H1 (cell line): ENCODE measurements around the gene KRTAP19-8. TPM values are rescaled to one million over a fixed set of nuclear protein-coding genes. Genes with fewer than 3 reads are reported as not detected.

ENCODE experiments used
- CTCF ChIA-PET: fragments of 300-600 bp; sonication (Branson Sonifier 250); formaldehyde crosslinking; loops from one replicate; lab custom pipeline; 2021; ENCODE audit not compliant: partially characterized antibody; lab: Charles Lee
- POLR2A ChIA-PET: fragments of 300-600 bp; sonication (Branson Sonifier 250); formaldehyde crosslinking; loops from one replicate; lab custom pipeline; 2021; ENCODE audit warnings: inconsistent platforms; ENCODE audit not compliant: partially characterized antibody; lab: Charles Lee
- DNase-seq, 2 experiments: peaks; one replicate each; pipeline versions ENCODE4 v3.0.0 to v3.0.0-alpha.2; 2010 to 2022; ENCODE audit warnings: low spot score in 2 of 2, low read depth in 1 of 2, mixed read lengths in 1 of 2
- FAIRE-seq: peaks from 2 replicates; lab custom pipeline; 2011; peaks lifted over from hg19 to GRCh38; lab: Jason Lieb, UNC
- H2AFZ ChIP-seq: 2 replicates; pipeline ENCODE4 v1.8.1; 2012; ENCODE audit warnings: low read length, inconsistent platforms
- H2AK5ac ChIP-seq: 2 replicates; pipeline ENCODE4 v1.6.1; 2013; ENCODE audit warnings: low read depth, low read length
- H2BK120ac ChIP-seq: replicated peaks from 2 replicates; pipeline ENCODE3; 2013; ENCODE audit warnings: low read depth, low read length, inconsistent platforms
- H2BK12ac ChIP-seq: 2 replicates; pipeline ENCODE4 v1.6.1; 2013; ENCODE audit warnings: low read depth, low read length
- H2BK15ac ChIP-seq: 2 replicates; pipeline ENCODE4 v1.6.1; 2013; ENCODE audit warnings: low read length
- H2BK20ac ChIP-seq: 2 replicates; pipeline ENCODE4 v1.6.1; 2013; ENCODE audit warnings: low read length
- H2BK5ac ChIP-seq: 2 replicates; pipeline ENCODE4 v1.6.1; 2013; ENCODE audit warnings: low read depth, low read length
- H3K14ac ChIP-seq: 2 replicates; pipeline ENCODE4 v1.6.1; 2013; ENCODE audit warnings: inconsistent platforms; ENCODE audit not compliant: insufficient read length
- H3K18ac ChIP-seq: 2 replicates; pipeline ENCODE4 v1.6.1; 2013; ENCODE audit warnings: low read length; ENCODE audit errors: extremely low read depth
- H3K23ac ChIP-seq: 2 replicates; pipeline ENCODE4 v1.6.1; 2013; ENCODE audit warnings: inconsistent platforms; ENCODE audit not compliant: insufficient read length
- H3K23me2 ChIP-seq: 2 replicates; pipeline ENCODE4 v1.6.1; 2013; ENCODE audit warnings: low read depth, low read length
- H3K27ac ChIP-seq: 2 replicates; pipeline ENCODE4 v1.6.1; 2011; ENCODE audit warnings: low read depth, low read length, inconsistent platforms
- H3K27me3 ChIP-seq, 4 experiments: replicated peaks in 1 of 4; 1 replicate in 1 of 4; 2 replicates in 3 of 4; pipeline versions ENCODE4 v1.6.1 to v1.8.1; 2011 to 2013; ENCODE audit warnings: low read length in 3 of 4, mild to moderate bottlenecking in 3 of 4, inconsistent platforms in 2 of 4, mixed read lengths in 2 of 4, moderate library complexity in 1 of 4; ENCODE audit not compliant: control insufficient read depth in 3 of 4, insufficient read depth in 3 of 4; ENCODE audit errors: extremely low read depth in 1 of 4
- H3K36me3 ChIP-seq, 4 experiments: 2 replicates each; pipeline versions ENCODE4 v1.6.1 to v1.8.1; 2011 to 2013; ENCODE audit warnings: mild to moderate bottlenecking in 4 of 4, low read length in 3 of 4, moderate library complexity in 2 of 4, control low read depth in 1 of 4, inconsistent platforms in 1 of 4; ENCODE audit not compliant: insufficient read depth in 4 of 4, control insufficient read depth in 2 of 4
- H3K4ac ChIP-seq: replicated peaks from 2 replicates; pipeline ENCODE3; 2013; ENCODE audit warnings: low read length, low read depth, mixed read lengths, inconsistent platforms; ENCODE audit not compliant: insufficient read length
- H3K4me1 ChIP-seq, 4 experiments: replicated peaks in 1 of 4; 1 replicate in 1 of 4; 2 replicates in 3 of 4; pipeline versions ENCODE4 v1.6.1 to v1.8.1; 2011 to 2013; ENCODE audit warnings: low read length in 3 of 4, inconsistent platforms in 2 of 4, mixed read lengths in 1 of 4; ENCODE audit not compliant: insufficient read depth in 4 of 4, control insufficient read depth in 3 of 4
- H3K4me2 ChIP-seq, 2 experiments: 2 replicates each; pipeline versions ENCODE4 v1.6.1 to v1.8.1; 2011 to 2013; ENCODE audit warnings: low read depth in 2 of 2, low read length in 2 of 2, control low read depth in 1 of 2, inconsistent platforms in 1 of 2, mild to moderate bottlenecking in 1 of 2; ENCODE audit not compliant: insufficient read depth in 1 of 2
- H3K4me3 ChIP-seq, 4 experiments: fragments of 200-600, 300-600 bp in 1 of 4; sonication (generic), shearing (Covaris generic), sonication (Bioruptor Twin) in 1 of 4; 2 replicates each; pipeline versions ENCODE4 v1.5.1 to v1.8.1; 2011 to 2016; ENCODE audit warnings: low read length in 4 of 4, low read depth in 3 of 4, control low read depth in 2 of 4, inconsistent platforms in 2 of 4, mild to moderate bottlenecking in 2 of 4, mixed read lengths in 1 of 4, moderate library complexity in 1 of 4; ENCODE audit not compliant: insufficient read depth in 2 of 4; ENCODE audit errors: extremely low read depth in 1 of 4
- H3K56ac ChIP-seq: replicated peaks from 2 replicates; pipeline ENCODE3; 2013; ENCODE audit warnings: low read depth, mild to moderate bottlenecking, mixed read lengths, low read length, inconsistent platforms; ENCODE audit not compliant: insufficient read length
- H3K79me1 ChIP-seq: 2 replicates; pipeline ENCODE4 v1.6.1; 2013; ENCODE audit warnings: low read depth, low read length, control low read depth
- H3K79me2 ChIP-seq, 2 experiments: 2 replicates each; pipeline versions ENCODE4 v1.6.1 to v1.8.1; 2012 to 2013; ENCODE audit warnings: low read length in 2 of 2, mild to moderate bottlenecking in 2 of 2, inconsistent platforms in 1 of 2; ENCODE audit not compliant: insufficient read depth in 2 of 2, control insufficient read depth in 1 of 2
- H3K9ac ChIP-seq, 4 experiments: replicated peaks in 1 of 4; 1 replicate in 1 of 4; 2 replicates in 3 of 4; pipeline versions ENCODE4 v1.6.1 to v1.8.1; 2011 to 2013; ENCODE audit warnings: low read depth in 3 of 4, low read length in 3 of 4, control low read depth in 2 of 4, mild to moderate bottlenecking in 2 of 4, moderate library complexity in 2 of 4, inconsistent platforms in 1 of 4; ENCODE audit errors: extremely low read depth in 1 of 4
- H3K9me3 ChIP-seq, 2 experiments: 2 replicates each; pipeline versions ENCODE4 v1.6.1 to v1.8.1; 2012 to 2013; ENCODE audit warnings: mild to moderate bottlenecking in 2 of 2, moderate library complexity in 2 of 2, control low read depth in 1 of 2, inconsistent platforms in 1 of 2, low read depth in 1 of 2, low read length in 1 of 2, mixed read lengths in 1 of 2; ENCODE audit not compliant: insufficient read depth in 2 of 2
- H4K20me1 ChIP-seq, 2 experiments: replicated peaks in 1 of 2; 2 replicates each; pipeline versions ENCODE3 to v1.8.1; 2011 to 2013; ENCODE audit warnings: inconsistent platforms in 2 of 2, low read length in 2 of 2, mild to moderate bottlenecking in 1 of 2; ENCODE audit not compliant: insufficient read depth in 2 of 2, control insufficient read depth in 1 of 2
- H4K5ac ChIP-seq: 2 replicates; pipeline ENCODE4 v1.6.1; 2013; ENCODE audit warnings: low read length, low read depth, mixed read lengths, inconsistent platforms; ENCODE audit not compliant: insufficient read length
- H4K8ac ChIP-seq: 2 replicates; pipeline ENCODE4 v1.8.0; 2013; ENCODE audit warnings: mild to moderate bottlenecking, moderate library complexity, low read length, inconsistent platforms; ENCODE audit not compliant: insufficient read depth; ENCODE audit errors: extremely low read depth
- H4K91ac ChIP-seq: replicated peaks from 2 replicates; pipeline ENCODE3; 2013; ENCODE audit warnings: low read length, mixed read lengths, inconsistent platforms; ENCODE audit not compliant: insufficient read length
- BACH1 ChIP-seq: IDR thresholded peaks from 2 replicates; pipeline ENCODE4 v1.6.1; 2012; ENCODE audit warnings: low read length, improper control_type of control experiment
- BCL11A ChIP-seq, 2 experiments: IDR thresholded peaks; one replicate each; pipeline ENCODE4 v1.6.1; 2011; ENCODE audit warnings: low read depth in 2 of 2, low read length in 2 of 2, mild to moderate bottlenecking in 2 of 2
- E2F6 ChIP-seq: IDR thresholded peaks from 2 replicates; pipeline ENCODE4 v1.6.1; 2012; ENCODE audit warnings: inconsistent platforms
- EP300 ChIP-seq, 2 experiments: IDR thresholded peaks; 1 replicate in 1 of 2; 2 replicates in 1 of 2; pipeline ENCODE4 v1.6.1; 2011 to 2012; ENCODE audit warnings: low read depth in 2 of 2, low read length in 2 of 2, mild to moderate bottlenecking in 2 of 2, borderline replicate concordance in 1 of 2, inconsistent platforms in 1 of 2, moderate library complexity in 1 of 2
- FOSL1 ChIP-seq: IDR thresholded peaks from 2 replicates; pipeline ENCODE4 v1.6.1; 2011; ENCODE audit warnings: mild to moderate bottlenecking, low read depth, low read length, moderate library complexity; ENCODE audit not compliant: insufficient read depth
- HDAC6 ChIP-seq: IDR thresholded peaks from one replicate; pipeline ENCODE4 v1.7.1; 2012; ENCODE audit warnings: low read depth, mild to moderate bottlenecking, inconsistent platforms, low read length, moderate library complexity
- KDM1A ChIP-seq: fragments of 200-600, 300-600 bp; sonication (generic); IDR thresholded peaks from 2 replicates; pipeline ENCODE4 v1.7.1; 2016; ENCODE audit warnings: mild to moderate bottlenecking, low read length, borderline replicate concordance
- POLR2A ChIP-seq, 2 experiments: IDR thresholded peaks; 1 replicate in 1 of 2; 2 replicates in 1 of 2; pipeline ENCODE4 v1.6.1; 2011; ENCODE audit warnings: low read depth in 2 of 2, low read length in 2 of 2, mild to moderate bottlenecking in 2 of 2; ENCODE audit errors: control extremely low read depth in 1 of 2
- POU5F1 ChIP-seq: IDR thresholded peaks from 2 replicates; pipeline ENCODE4 v1.6.1; 2011; ENCODE audit warnings: low read depth, mild to moderate bottlenecking, low read length, moderate library complexity
- WGBS, 2 experiments: shearing (Covaris generic) in 1 of 2; methylation state at CpG; one replicate each; pipeline versions ENCODE4 v1.1.6 to v1.1.7; 2013 to 2015; ENCODE audit warnings: low lambda C conversion rate in 2 of 2, mixed read lengths in 2 of 2, inconsistent platforms in 1 of 2, low coverage in 1 of 2, missing lambda C conversion rate in 1 of 2; ENCODE audit not compliant: insufficient replicate concordance in 2 of 2, insufficient coverage in 1 of 2, insufficient read length in 1 of 2; ENCODE audit errors: extremely low coverage in 1 of 2, missing lambda C conversion rate in 1 of 2; 5-methylcytosine and 5-hydroxymethylcytosine counted together
- polyA plus RNA-seq, 7 experiments: library from polyadenylated mRNA; depleted of rRNA in 3 of 7; stranded (reverse) in 5 of 7; unstranded in 2 of 7; fragments of >200 nt in 5 of 7; fragments of 200-250 nt in 2 of 7; gene quantifications; 1 replicate in 5 of 7; 2 replicates in 1 of 7; 4 replicates in 1 of 7; pipeline versions ENCODE4 v1.2.1 to v1.2.3, GENCODE V29; 2011 to 2013; ENCODE audit warnings: missing spikeins in 2 of 7, mixed read lengths in 2 of 7
- total RNA-seq: library from RNA; stranded (reverse); fragmentation: NEBNext Ultra II Directional; extraction: Animal tissue kit (Norgen Biotek cat#: 25700); gene quantifications from 2 replicates; pipeline ENCODE4 v1.2.1, GENCODE V29; 2021
- TF ChIP-seq, protein P1 (sequence below): IDR thresholded peaks from 2 replicates; pipeline ENCODE4 v1.6.1; 2012; ENCODE audit warnings: low read length, inconsistent platforms

Gene KRTAP19-8
- total and polyA plus RNA-seq, 2 of the 8 experiments (the other 6 are each of a cell fraction or from before 2014, with no cell fraction given) = not detected

DNA sequence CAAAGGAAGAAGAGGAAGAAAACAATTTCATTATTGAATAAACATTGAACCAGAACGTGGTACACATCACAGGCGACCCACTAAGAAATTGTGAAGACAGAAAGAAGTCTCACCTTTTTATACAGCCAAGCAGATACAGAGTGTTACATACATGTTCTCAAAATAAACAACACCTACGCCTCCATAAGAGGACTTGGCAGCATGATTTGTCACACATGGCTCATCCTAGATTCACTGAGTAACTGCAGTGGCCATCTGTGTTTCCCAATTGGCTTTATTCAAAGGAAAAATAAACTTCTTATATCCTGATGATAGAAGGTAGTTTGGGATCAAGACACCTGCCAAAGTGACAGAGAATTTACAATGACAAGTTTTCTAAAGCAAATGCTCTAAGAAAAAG is 7.6 kb upstream of the KRTAP19-8 start:
- no peak overlapping the region for H2BK5ac ChIP-seq
- no peaks in the 10 kb centered on the region for H3K9me3 ChIP-seq
- H3K4me1 ChIP-seq = no peaks in the 10 kb centered on the region
- H4K91ac ChIP-seq = no peak overlapping the region
- 0 out of 2 replicates have a peak, but pooled peaks cover 1% of the 10 kb centered on the region for H3K23me2 ChIP-seq
- H3K18ac ChIP-seq = no peak overlapping the region
- no peak overlapping the region for H3K4ac ChIP-seq
- TF ChIP-seq, protein P1, sequence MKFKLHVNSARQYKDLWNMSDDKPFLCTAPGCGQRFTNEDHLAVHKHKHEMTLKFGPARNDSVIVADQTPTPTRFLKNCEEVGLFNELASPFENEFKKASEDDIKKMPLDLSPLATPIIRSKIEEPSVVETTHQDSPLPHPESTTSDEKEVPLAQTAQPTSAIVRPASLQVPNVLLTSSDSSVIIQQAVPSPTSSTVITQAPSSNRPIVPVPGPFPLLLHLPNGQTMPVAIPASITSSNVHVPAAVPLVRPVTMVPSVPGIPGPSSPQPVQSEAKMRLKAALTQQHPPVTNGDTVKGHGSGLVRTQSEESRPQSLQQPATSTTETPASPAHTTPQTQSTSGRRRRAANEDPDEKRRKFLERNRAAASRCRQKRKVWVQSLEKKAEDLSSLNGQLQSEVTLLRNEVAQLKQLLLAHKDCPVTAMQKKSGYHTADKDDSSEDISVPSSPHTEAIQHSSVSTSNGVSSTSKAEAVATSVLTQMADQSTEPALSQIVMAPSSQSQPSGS = no peak
- TF ChIP-seq KDM1A (no peak), E2F6 (no peak), FOSL1 (no peak), POLR2A (IDR thresholded peaks at IDR 0.05; ENCODE audit: control extremely low read depth in 1 of 2, low read depth in 2 of 2, low read length in 2 of 2) (no peak), HDAC6 (no peak), BACH1 (no peak), POU5F1 (no peak), EP300 (IDR thresholded peaks at IDR 0.05; ENCODE audit: borderline replicate concordance in 1 of 2, low read depth in 2 of 2, low read length in 2 of 2) (no peak), BCL11A (IDR thresholded peaks at IDR 0.05; ENCODE audit: low read depth in 2 of 2, low read length in 2 of 2) (no peak)
- DNase-seq (no peak), FAIRE-seq (no peak)
- no peak overlapping the region for H4K5ac ChIP-seq
- no peak overlapping the region for H3K27ac ChIP-seq
- H3K4me3 ChIP-seq = no peak overlapping the region
- H3K4me2 ChIP-seq = no peak overlapping the region
- no peak overlapping the region for H2BK120ac ChIP-seq
- H3K14ac ChIP-seq = no peak overlapping the region
- H2AFZ ChIP-seq = no peak overlapping the region
- H4K20me1 ChIP-seq = no peaks in the 10 kb centered on the region
- H3K27me3 ChIP-seq = no peaks in the 10 kb centered on the region
- CTCF ChIA-PET = no interaction called here
- POLR2A ChIA-PET = no interaction called here
- no peak overlapping the region for H3K56ac ChIP-seq
- H4K8ac ChIP-seq = no peak overlapping the region
- H2BK15ac ChIP-seq = no peak overlapping the region
- H2AK5ac ChIP-seq = no peak overlapping the region
- no peak overlapping the region for H2BK20ac ChIP-seq
- H3K79me1 ChIP-seq = no peaks in the 10 kb centered on the region
- WGBS, 2 experiments = 92% methylated on average over 3 of the region's 3 CpGs; no CpG with 5 or more reads in 1 of the 2 experiments
- H3K23ac ChIP-seq = no peak overlapping the region
- no peaks in the 10 kb centered on the region for H3K36me3 ChIP-seq
- no peak overlapping the region for H3K9ac ChIP-seq
- no peaks in the 10 kb centered on the region for H3K79me2 ChIP-seq
- H2BK12ac ChIP-seq = no peak overlapping the region
